Trophoblast cell (in vitro differentiated cells and primary cell): ENCODE data around the gene INHA.

Source experiments
- DNase-seq, 2 donors: peaks; one replicate each; pipeline ENCODE4 v3.0.0-alpha.2; 2016
- H2AFZ ChIP-seq: 2 replicates; pipeline ENCODE4 v1.6.1; 2013; ENCODE audit warnings: low read length, moderate library complexity, mild to moderate bottlenecking; ENCODE audit not compliant: insufficient read depth, poor library complexity
- H2AK5ac ChIP-seq: 2 replicates; pipeline ENCODE4 v1.6.1; 2013; ENCODE audit warnings: mild to moderate bottlenecking, low read length
- H2BK120ac ChIP-seq: 2 replicates; pipeline ENCODE4 v1.6.1; 2013; ENCODE audit warnings: low read length, mild to moderate bottlenecking, moderate library complexity; ENCODE audit not compliant: insufficient read depth, poor library complexity
- H2BK12ac ChIP-seq: 2 replicates; pipeline ENCODE4 v1.6.1; 2013; ENCODE audit warnings: mild to moderate bottlenecking, low read length, moderate library complexity
- H2BK5ac ChIP-seq: 2 replicates; pipeline ENCODE4 v1.6.1; 2013; ENCODE audit warnings: low read length, low read depth, moderate library complexity, mild to moderate bottlenecking; ENCODE audit not compliant: poor library complexity
- H3K14ac ChIP-seq: 2 replicates; pipeline ENCODE4 v1.6.1; 2013; ENCODE audit warnings: mild to moderate bottlenecking, low read length
- H3K18ac ChIP-seq: 2 replicates; pipeline ENCODE4 v1.6.1; 2013; ENCODE audit warnings: mild to moderate bottlenecking, low read length
- H3K23ac ChIP-seq: 2 replicates; pipeline ENCODE4 v1.6.1; 2013; ENCODE audit warnings: low read length
- H3K27ac ChIP-seq: 2 replicates; pipeline ENCODE4 v1.5.1; 2013; ENCODE audit warnings: low read depth, mild to moderate bottlenecking, inconsistent platforms, low read length, moderate library complexity
- H3K27me3 ChIP-seq: 2 replicates; pipeline ENCODE4 v1.6.1; 2013; ENCODE audit warnings: inconsistent platforms, mild to moderate bottlenecking, low read length, moderate library complexity; ENCODE audit not compliant: insufficient read depth
- H3K36me3 ChIP-seq, 2 experiments: 1 replicate in 1 of 2; 2 replicates in 1 of 2; pipeline ENCODE4 v1.6.1; 2013; ENCODE audit warnings: low read length in 2 of 2, mild to moderate bottlenecking in 2 of 2, moderate library complexity in 1 of 2; ENCODE audit not compliant: insufficient read depth in 2 of 2, control insufficient read depth in 1 of 2
- H3K4ac ChIP-seq: 2 replicates; pipeline ENCODE4 v1.6.1; 2013; ENCODE audit warnings: low read depth, mild to moderate bottlenecking, low read length, moderate library complexity
- H3K4me1 ChIP-seq, 2 experiments: 1 replicate in 1 of 2; 2 replicates in 1 of 2; pipeline ENCODE4 v1.6.1; 2013; ENCODE audit warnings: low read length in 2 of 2, mild to moderate bottlenecking in 2 of 2, moderate library complexity in 1 of 2; ENCODE audit not compliant: insufficient read depth in 2 of 2, control insufficient read depth in 1 of 2
- H3K4me2 ChIP-seq: 2 replicates; pipeline ENCODE4 v1.6.1; 2013; ENCODE audit warnings: inconsistent platforms, mild to moderate bottlenecking, low read length, moderate library complexity
- H3K4me3 ChIP-seq: 2 replicates; pipeline ENCODE4 v1.5.1; 2013; ENCODE audit warnings: mild to moderate bottlenecking, low read depth, low read length, inconsistent platforms
- H3K79me1 ChIP-seq: one replicate; pipeline ENCODE4 v1.6.1; 2013; ENCODE audit warnings: low read length
- H3K79me2 ChIP-seq: 2 replicates; pipeline ENCODE4 v1.6.1; 2013; ENCODE audit warnings: low read length, mild to moderate bottlenecking; ENCODE audit not compliant: control insufficient read depth, insufficient read depth, poor library complexity
- H3K9ac ChIP-seq: 2 replicates; pipeline ENCODE4 v1.6.1; 2013; ENCODE audit warnings: mild to moderate bottlenecking, low read length
- H3K9me3 ChIP-seq: 2 replicates; pipeline ENCODE4 v1.6.1; 2013; ENCODE audit warnings: low read depth, mild to moderate bottlenecking, control low read depth, inconsistent platforms, low read length; ENCODE audit not compliant: insufficient read depth
- H4K12ac ChIP-seq: 2 replicates; pipeline ENCODE4 v1.6.1; 2013; ENCODE audit warnings: low read depth, mild to moderate bottlenecking, low read length, moderate library complexity
- H4K8ac ChIP-seq: 2 replicates; pipeline ENCODE4 v1.6.1; 2013; ENCODE audit warnings: low read depth, mild to moderate bottlenecking, low read length, moderate library complexity
- H4K91ac ChIP-seq: one replicate; pipeline ENCODE4 v1.6.1; 2013; ENCODE audit warnings: low read depth, mild to moderate bottlenecking, low read length, moderate library complexity
- WGBS: extraction: QIAGEN DNeasy Blood & Tissue Kit; methylation state at CpG from one replicate; pipeline ENCODE4 v1.1.7; 2013; ENCODE audit warnings: missing lambda C conversion rate; ENCODE audit not compliant: insufficient read length, insufficient coverage; ENCODE audit errors: extremely low coverage; 5-methylcytosine and 5-hydroxymethylcytosine counted together

INHA gene

DNA sequence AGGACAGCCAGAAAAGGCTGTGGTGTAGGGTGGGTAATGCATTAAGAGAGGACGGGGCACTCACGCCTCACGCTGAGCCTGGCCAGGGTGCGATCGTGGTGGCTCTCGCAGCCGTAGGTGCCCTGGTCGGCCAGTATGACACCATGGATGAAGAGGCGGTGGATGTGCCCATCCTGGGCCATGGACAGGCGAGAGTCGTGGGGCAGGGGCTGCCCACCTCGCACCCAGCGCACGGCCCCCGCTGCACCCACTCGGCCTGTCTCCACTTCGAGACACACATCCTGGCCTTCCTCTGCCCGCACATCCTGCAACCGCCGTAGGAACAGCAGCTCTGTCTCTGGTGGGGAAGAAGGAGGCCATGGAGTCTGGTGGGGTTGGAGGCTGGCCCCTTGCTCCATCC, 16.2 kb upstream of the INHA start:
- no peaks in the 10 kb centered on the region for H3K27me3 ChIP-seq
- no peak overlapping the region for H3K14ac ChIP-seq
- H2BK5ac ChIP-seq, result no peak overlapping the region
- H4K12ac ChIP-seq, result no peak overlapping the region
- H3K4me3 ChIP-seq, result no peak overlapping the region
- H3K4ac ChIP-seq, result no peak overlapping the region
- no peak for DNase-seq
- no peak overlapping the region for H2AFZ ChIP-seq
- no peaks in the 10 kb centered on the region for H3K79me2 ChIP-seq
- H3K23ac ChIP-seq, result no peak overlapping the region
- no peak overlapping the region for H2BK12ac ChIP-seq
- H3K27ac ChIP-seq, result no peak overlapping the region
- H3K9ac ChIP-seq, result no peak overlapping the region
- H3K4me2 ChIP-seq, result no peak overlapping the region
- no CpG with 5 or more reads among the region's 20 CpGs for WGBS
- H3K36me3 ChIP-seq, result peaks cover 37 to 46% of the 10 kb centered on the region in 2 experiments
- H2BK120ac ChIP-seq, result no peak overlapping the region
- H3K79me1 ChIP-seq, result peaks cover 6% of the 10 kb centered on the region
- H3K9me3 ChIP-seq, result no peaks in the 10 kb centered on the region
- no peak overlapping the region for H4K91ac ChIP-seq
- H3K18ac ChIP-seq, result no peak overlapping the region
- no peak overlapping the region for H2AK5ac ChIP-seq
- H4K8ac ChIP-seq, result no peak overlapping the region
- peaks cover 17% of the 10 kb centered on the region in 2 experiments for H3K4me1 ChIP-seq

DNA sequence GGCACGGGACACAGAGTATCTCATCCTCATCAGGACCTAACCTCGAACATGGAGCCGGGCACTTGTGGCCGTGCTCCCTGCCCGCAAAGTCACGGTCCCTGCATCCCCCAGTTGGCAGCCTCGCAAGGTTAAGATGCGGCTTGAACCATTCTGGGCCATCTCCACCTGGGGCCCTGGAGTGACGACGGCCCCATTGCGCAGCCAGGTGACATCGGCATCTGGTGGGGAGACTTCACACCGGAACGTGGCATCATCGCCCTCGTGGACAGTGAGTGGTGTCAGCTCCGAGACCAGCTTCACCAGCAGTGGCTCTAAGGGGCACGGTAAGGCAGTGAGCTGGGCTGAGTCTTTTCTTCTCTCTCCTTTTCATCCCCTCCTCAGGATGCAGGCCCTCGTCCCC, 15.7 kb upstream of the INHA start:
- no peak overlapping the region for H4K8ac ChIP-seq
- H4K91ac ChIP-seq, result no peak overlapping the region
- H3K9ac ChIP-seq, result no peak overlapping the region
- H4K12ac ChIP-seq, result no peak overlapping the region
- H3K23ac ChIP-seq, result no peak overlapping the region
- no peak overlapping the region for H2BK12ac ChIP-seq
- no peak for DNase-seq
- H3K4me1 ChIP-seq, result peaks cover 17 to 20% of the 10 kb centered on the region in 2 experiments
- peak overlapping the region; percentile 16 for H3K4me3 ChIP-seq
- H2AFZ ChIP-seq, result no peak overlapping the region
- H3K18ac ChIP-seq, result no peak overlapping the region
- no CpG with 5 or more reads among the region's 19 CpGs for WGBS
- no peaks in the 10 kb centered on the region for H3K9me3 ChIP-seq
- H3K79me2 ChIP-seq, result no peaks in the 10 kb centered on the region
- H3K27ac ChIP-seq, result no peak overlapping the region
- no peak overlapping the region for H2BK5ac ChIP-seq
- no peak overlapping the region for H2BK120ac ChIP-seq
- H2AK5ac ChIP-seq, result no peak overlapping the region
- peaks cover 39 to 47% of the 10 kb centered on the region in 2 experiments for H3K36me3 ChIP-seq
- peaks cover 9% of the 10 kb centered on the region for H3K79me1 ChIP-seq
- no peaks in the 10 kb centered on the region for H3K27me3 ChIP-seq
- H3K4me2 ChIP-seq, result no peak overlapping the region
- no peak overlapping the region for H3K4ac ChIP-seq
- no peak overlapping the region for H3K14ac ChIP-seq

GRCh38 chr2:219557320-219557719, 14.8 kb upstream of the INHA start:
- no peak overlapping the region for H3K23ac ChIP-seq
- H4K8ac ChIP-seq, result no peak overlapping the region
- no peak overlapping the region for H4K91ac ChIP-seq
- H2AK5ac ChIP-seq, result no peak overlapping the region
- H3K14ac ChIP-seq, result no peak overlapping the region
- H3K36me3 ChIP-seq, result peaks cover 46 to 54% of the 10 kb centered on the region in 2 experiments
- H3K27me3 ChIP-seq, result no peaks in the 10 kb centered on the region
- no peaks in the 10 kb centered on the region for H3K9me3 ChIP-seq
- H3K18ac ChIP-seq, result no peak overlapping the region
- H3K9ac ChIP-seq, result no peak overlapping the region
- no peak overlapping the region for H3K4ac ChIP-seq
- H3K79me1 ChIP-seq, result peaks cover 12% of the 10 kb centered on the region
- H3K79me2 ChIP-seq, result no peaks in the 10 kb centered on the region
- H3K4me2 ChIP-seq, result no peak overlapping the region
- H4K12ac ChIP-seq, result no peak overlapping the region
- no peak overlapping the region for H3K4me3 ChIP-seq
- H3K4me1 ChIP-seq, result peaks cover 21 to 24% of the 10 kb centered on the region in 2 experiments
- no CpG with 5 or more reads among the region's 21 CpGs for WGBS
- H3K27ac ChIP-seq, result no peak overlapping the region
- H2AFZ ChIP-seq, result no peak overlapping the region
- no peak for DNase-seq
- H2BK120ac ChIP-seq, result no peak overlapping the region
- no peak overlapping the region for H2BK5ac ChIP-seq
- H2BK12ac ChIP-seq, result no peak overlapping the region

GRCh38 chr2:219557791-219558785, 14.0 kb upstream of the INHA start:
- Histone ChIP-seq H3K9ac (no peak overlapping the region), H3K79me1 (peaks cover 11% of the 10 kb centered on the region), H3K27ac (no peak overlapping the region), H3K9me3 (no peaks in the 10 kb centered on the region), H4K91ac (no peak overlapping the region), H3K4me2 (no peak overlapping the region), H4K8ac (no peak overlapping the region), H4K12ac (no peak overlapping the region), H3K27me3 (no peaks in the 10 kb centered on the region), H3K36me3 (peaks cover 54 to 62% of the 10 kb centered on the region in 2 experiments), H3K79me2 (no peaks in the 10 kb centered on the region), H2BK120ac (no peak overlapping the region), H3K23ac (no peak overlapping the region), H2AFZ (no peak overlapping the region), H3K4me3 (no peak overlapping the region), H2AK5ac (no peak overlapping the region), H3K18ac (no peak overlapping the region), H2BK12ac (no peak overlapping the region), H3K14ac (no peak overlapping the region), H2BK5ac (no peak overlapping the region), H3K4me1 (peaks cover 23% of the 10 kb centered on the region in 2 experiments), H3K4ac (no peak overlapping the region)
- DNase-seq, result no peak
- no CpG with 5 or more reads among the region's 25 CpGs for WGBS
